IMR-90 (cell line): ENCODE data around the gene GRAMD4. TPM values are rescaled to one million over a fixed set of nuclear protein-coding genes. Genes with fewer than 3 reads are reported as not detected.

Experiments
- ATAC-seq: fragments of 200-7000 bp; cut with Tn5 transposase; 2 replicates; pipeline ENCODE4 v1.9.1; 2020; ENCODE audit warnings: low read depth, mild to moderate bottlenecking, moderate library complexity
- BruUV-seq: library from RNA; stranded (reverse); fragments of 400-500 nt; replicated peaks from 2 replicates; lab custom pipeline; 2021; lab: Mats Ljungman, UMichigan
- CTCF ChIA-PET: fragments of 300-600 bp; formaldehyde crosslinking; extraction: SDS; loops from one replicate; lab custom pipeline; 2021; ENCODE audit warnings: antibody characterized with exemption; lab: Yijun Ruan, JAX
- POLR2A ChIA-PET: fragments of 300-600 bp; sonication (Branson Sonifier 250); formaldehyde crosslinking; loops from one replicate; lab custom pipeline; 2022; ENCODE audit warnings: antibody characterized with exemption; ENCODE audit not compliant: unreplicated experiment; lab: Charles Lee
- DNase-seq: peaks from one replicate; pipeline ENCODE4 v3.0.0; 2013
- H2AFZ ChIP-seq: replicated peaks from 2 replicates; pipeline ENCODE3; 2013; ENCODE audit warnings: low read length, mild to moderate bottlenecking; ENCODE audit not compliant: poor library complexity
- H2AK5ac ChIP-seq: 2 replicates; pipeline ENCODE4 v1.6.1; 2013; ENCODE audit warnings: low read depth, low read length, inconsistent platforms
- H2AK9ac ChIP-seq: replicated peaks from 2 replicates; pipeline ENCODE3; 2013; ENCODE audit warnings: mild to moderate bottlenecking, low read depth, low read length, moderate library complexity; ENCODE audit not compliant: poor library complexity
- H2BK120ac ChIP-seq: 2 replicates; pipeline ENCODE4 v1.6.1; 2013; ENCODE audit warnings: low read depth, low read length, inconsistent platforms
- H2BK15ac ChIP-seq: 3 replicates; pipeline ENCODE4 v1.6.1; 2013; ENCODE audit warnings: low read depth, low read length, inconsistent platforms
- H2BK20ac ChIP-seq: 2 replicates; pipeline ENCODE4 v1.6.1; 2013; ENCODE audit warnings: low read depth, mild to moderate bottlenecking, inconsistent platforms, low read length, moderate library complexity
- H2BK5ac ChIP-seq: 2 replicates; pipeline ENCODE4 v1.6.1; 2013; ENCODE audit warnings: mild to moderate bottlenecking, low read depth, low read length, inconsistent platforms; ENCODE audit not compliant: poor library complexity, severe bottlenecking
- H3K14ac ChIP-seq: replicated peaks from 2 replicates; pipeline ENCODE4 v1.6.1; 2013; ENCODE audit warnings: low read depth, low read length, inconsistent platforms
- H3K18ac ChIP-seq: 2 replicates; pipeline ENCODE4 v1.6.1; 2013; ENCODE audit warnings: low read depth, low read length, control low read depth
- H3K23ac ChIP-seq: 2 replicates; pipeline ENCODE4 v1.6.1; 2013; ENCODE audit warnings: low read depth, low read length, inconsistent platforms
- H3K27ac ChIP-seq: 2 replicates; pipeline ENCODE4 v1.5.1; 2013; ENCODE audit warnings: mild to moderate bottlenecking, control low read depth, low read length; ENCODE audit not compliant: insufficient read depth
- H3K27me3 ChIP-seq: 2 replicates; pipeline ENCODE4 v1.6.1; 2013; ENCODE audit warnings: low read length; ENCODE audit not compliant: control insufficient read depth, insufficient read depth
- H3K36me3 ChIP-seq: 2 replicates; pipeline ENCODE4 v1.6.1; 2013; ENCODE audit warnings: low read length, mixed read lengths; ENCODE audit not compliant: control insufficient read depth, insufficient read depth
- H3K4ac ChIP-seq: 2 replicates; pipeline ENCODE4 v1.6.1; 2013; ENCODE audit warnings: low read depth, low read length, inconsistent platforms
- H3K4me1 ChIP-seq: 2 replicates; pipeline ENCODE4 v1.6.1; 2013; ENCODE audit warnings: low read length, mixed read lengths; ENCODE audit not compliant: control insufficient read depth, insufficient read depth
- H3K4me2 ChIP-seq: 2 replicates; pipeline ENCODE4 v1.6.1; 2013; ENCODE audit warnings: low read depth, mild to moderate bottlenecking, control low read depth, low read length, moderate library complexity
- H3K4me3 ChIP-seq: 2 replicates; pipeline ENCODE4 v1.5.1; 2013; ENCODE audit warnings: low read depth, mild to moderate bottlenecking, control low read depth, low read length, moderate library complexity; ENCODE audit not compliant: insufficient read depth
- H3K56ac ChIP-seq: 2 replicates; pipeline ENCODE4 v1.6.1; 2013; ENCODE audit warnings: low read length, inconsistent platforms; ENCODE audit not compliant: insufficient read depth; ENCODE audit errors: extremely low read depth
- H3K79me1 ChIP-seq, 2 experiments: 2 replicates each; pipeline ENCODE4 v1.6.1; 2013; ENCODE audit warnings: low read length in 2 of 2, inconsistent platforms in 1 of 2, low read depth in 1 of 2
- H3K9ac ChIP-seq: 2 replicates; pipeline ENCODE4 v1.6.1; 2013; ENCODE audit warnings: low read depth, low read length, control low read depth
- H3K9me1 ChIP-seq: 2 replicates; pipeline ENCODE4 v1.6.1; 2013; ENCODE audit warnings: low read length, inconsistent platforms; ENCODE audit not compliant: insufficient read depth
- H3K9me3 ChIP-seq: 2 replicates; pipeline ENCODE4 v1.6.1; 2013; ENCODE audit warnings: low read length; ENCODE audit not compliant: control insufficient read depth, insufficient read depth
- H4K20me1 ChIP-seq: 2 replicates; pipeline ENCODE4 v1.6.1; 2013; ENCODE audit warnings: low read length, inconsistent platforms; ENCODE audit not compliant: insufficient read depth
- H4K5ac ChIP-seq: 2 replicates; pipeline ENCODE4 v1.6.1; 2013; ENCODE audit warnings: mild to moderate bottlenecking, low read depth, low read length, control low read depth
- H4K8ac ChIP-seq, 2 experiments: 2 replicates each; pipeline ENCODE4 v1.6.1; 2013; ENCODE audit warnings: low read depth in 2 of 2, low read length in 2 of 2, control low read depth in 1 of 2, inconsistent platforms in 1 of 2
- H4K91ac ChIP-seq: 2 replicates; pipeline ENCODE4 v1.6.1; 2013; ENCODE audit warnings: low read depth, low read length, inconsistent platforms; ENCODE audit not compliant: insufficient read depth
- BHLHE40 ChIP-seq: fragments of 150-350 bp; IDR thresholded peaks from 2 replicates; pipeline ENCODE4 v1.6.1; 2016; ENCODE audit warnings: mild to moderate bottlenecking, low read depth, low read length
- CEBPB ChIP-seq: IDR thresholded peaks from 2 replicates; pipeline ENCODE4 v1.6.1; 2012; ENCODE audit warnings: low read depth, low read length, improper control_type of control experiment
- CHD1 ChIP-seq: IDR thresholded peaks from 2 replicates; pipeline ENCODE4 v1.6.1; 2012; ENCODE audit warnings: low read depth, low read length, improper control_type of control experiment
- FOS ChIP-seq: fragments of 150-350 bp; IDR thresholded peaks from 2 replicates; pipeline ENCODE4 v1.6.1; 2016; ENCODE audit warnings: low read depth, low read length
- MAFK ChIP-seq: IDR thresholded peaks from 2 replicates; pipeline ENCODE4 v1.6.1; 2012; ENCODE audit warnings: low read depth, low read length, improper control_type of control experiment
- MAZ ChIP-seq: IDR thresholded peaks from 2 replicates; pipeline ENCODE4 v1.6.1; 2012; ENCODE audit warnings: low read depth, mild to moderate bottlenecking, low read length, improper control_type of control experiment, moderate library complexity, borderline replicate concordance
- MXI1 ChIP-seq: IDR thresholded peaks from 2 replicates; pipeline ENCODE4 v1.6.1; 2012; ENCODE audit warnings: low read depth, mild to moderate bottlenecking, low read length, moderate library complexity, borderline replicate concordance
- NFE2L2 ChIP-seq: fragments of 150-350 bp; IDR thresholded peaks from 2 replicates; pipeline ENCODE4 v1.6.1; 2016; ENCODE audit warnings: low read depth, mild to moderate bottlenecking, low read length
- POLR2A ChIP-seq: IDR thresholded peaks from 2 replicates; pipeline ENCODE4 v1.6.1; 2012; ENCODE audit warnings: mild to moderate bottlenecking, low read depth, low read length
- RAD21 ChIP-seq: IDR thresholded peaks from 2 replicates; pipeline ENCODE4 v1.6.1; 2012; ENCODE audit warnings: low read length, improper control_type of control experiment
- RCOR1 ChIP-seq: IDR thresholded peaks from 2 replicates; pipeline ENCODE4 v1.6.1; 2012; ENCODE audit warnings: mild to moderate bottlenecking, low read length, improper control_type of control experiment; ENCODE audit not compliant: insufficient replicate concordance
- RFX5 ChIP-seq: IDR thresholded peaks from 2 replicates; pipeline ENCODE4 v1.8.0; 2012; ENCODE audit warnings: low read depth, mild to moderate bottlenecking, low read length, moderate library complexity
- SMC3 ChIP-seq: fragments of 150-350 bp; IDR thresholded peaks from 2 replicates; pipeline ENCODE4 v1.6.1; 2016; ENCODE audit warnings: low read depth, mild to moderate bottlenecking, antibody characterized with exemption, low read length, moderate library complexity
- WGBS, 2 experiments: methylation state at CpG; one replicate each; pipeline versions ENCODE4 v1.1.5 to v1.1.7; 2013; ENCODE audit warnings: missing lambda C conversion rate in 2 of 2; ENCODE audit not compliant: insufficient read length in 1 of 2; ENCODE audit errors: extremely low coverage in 2 of 2; 5-methylcytosine and 5-hydroxymethylcytosine counted together
- dilution Hi-C: fragments of 300-500 bp; cut with HindIII; formaldehyde crosslinking; loops from one replicate; pipeline ENCODE4 v1.14.3; 2018; ENCODE audit warnings: low sequenced_read_pairs; ENCODE audit not compliant: unreplicated experiment
- in situ Hi-C: fragments of 300-500 bp; cut with MboI; formaldehyde crosslinking; loops from 3 replicates; pipeline ENCODE4 v1.14.3; 2019; ENCODE audit warnings: low sequenced_read_pairs, inconsistent platforms, mixed read lengths
- intact Hi-C: fragments of 100-400 bp; cut with micrococcal nuclease; formaldehyde crosslinking; loops from 2 replicates; pipeline ENCODE4 v1.10.0; 2022
- polyA plus RNA-seq, 3 experiments: library from polyadenylated mRNA; depleted of rRNA; stranded (reverse); fragments of >200 nt; gene quantifications; 2 replicates each; pipeline ENCODE4 v1.2.3, GENCODE V29; 2012; ENCODE audit warnings: low replicate concordance in 1 of 3
- total RNA-seq: library from RNA; depleted of rRNA; stranded (reverse); fragments of >200 nt; gene quantifications from 2 replicates; pipeline ENCODE4 v1.2.3, GENCODE V29; 2012
- TF ChIP-seq, protein P1 (sequence below): conservative IDR thresholded peaks from 2 replicates; pipeline ENCODE4 v1.5.1; 2012; ENCODE audit warnings: mild to moderate bottlenecking, low read depth, low read length, improper control_type of control experiment
- TF ChIP-seq, protein P2 (sequence below): fragments of 150-350 bp; IDR thresholded peaks from 2 replicates; pipeline ENCODE4 v1.6.1; 2017; ENCODE audit warnings: mild to moderate bottlenecking, antibody characterized with exemption, low read length, low read depth
- TF ChIP-seq, protein P3 (sequence below): fragments of 150-350 bp; IDR thresholded peaks from 2 replicates; pipeline ENCODE4 v1.6.1; 2016; ENCODE audit warnings: low read depth, mild to moderate bottlenecking, low read length, moderate library complexity, borderline replicate concordance

GRAMD4 gene
- total and polyA plus RNA-seq, 2 of the 4 experiments (the other 2 are of a cell fraction): 2.7 to 5.8 TPM

DNA sequence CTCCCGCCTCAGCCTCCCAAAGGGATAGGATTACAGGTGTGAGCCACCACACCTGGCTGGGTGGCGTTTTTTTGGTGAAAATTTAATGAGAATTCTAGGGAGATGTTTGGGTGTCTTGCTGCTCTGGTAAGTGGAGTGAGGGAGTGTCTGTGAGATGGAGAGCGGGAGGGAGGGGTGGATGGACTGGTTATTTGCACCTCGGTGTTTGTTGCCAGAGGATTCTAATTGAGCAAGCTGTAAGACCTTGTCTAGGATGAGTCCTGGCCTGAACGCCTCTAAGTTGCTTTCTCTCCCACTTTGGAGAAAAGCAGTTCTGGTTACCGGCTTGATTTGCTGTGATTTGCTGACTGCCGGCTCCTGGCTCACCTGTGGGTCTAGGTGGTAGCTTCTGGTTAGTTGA, 22.0 kb upstream of the GRAMD4 start:
- Histone ChIP-seq H2AFZ (no peak overlapping the region), H4K8ac (no peak overlapping the region), H3K27ac (no peak overlapping the region), H3K4me1 (peaks cover 2% of the 10 kb centered on the region; the same call in 1 of the 2 replicates), H2BK20ac (no peak overlapping the region), H3K36me3 (no peaks in the 10 kb centered on the region; the same call in 1 of the 2 replicates), H3K27me3 (no peaks in the 10 kb centered on the region), H3K14ac (no peak overlapping the region), H3K23ac (no peak overlapping the region), H2AK5ac (no peak overlapping the region), H3K4ac (no peak overlapping the region), H2AK9ac (no peak overlapping the region), H4K91ac (no peak overlapping the region), H3K79me1 (no peaks in the 10 kb centered on the region), H3K4me2 (no peak overlapping the region), H4K20me1 (peaks cover 6% of the 10 kb centered on the region; the same call in 1 of the 2 replicates), H3K9ac (no peak overlapping the region), H3K9me1 (no peaks in the 10 kb centered on the region), H3K4me3 (no peak overlapping the region), H2BK5ac (no peak overlapping the region), H3K18ac (no peak overlapping the region), H2BK120ac (no peak overlapping the region), H4K5ac (no peak overlapping the region), H3K9me3 (no peaks in the 10 kb centered on the region), H2BK15ac (no peak overlapping the region), H3K56ac (no peak overlapping the region)
- DNase-seq (no peak), ATAC-seq (no peak)
- dilution Hi-C loops: no loop called here
- BruUV-seq: no TSS peak
- whole genome bisulfite sequencing, 2 experiments: 100% methylated on average over 2 of the region's 7 CpGs; no CpG with 5 or more reads in 1 of the 2 experiments
- intact Hi-C loops: no loop called here
- TF ChIP-seq RFX5 (no peak), FOS (no peak), CEBPB (no peak), BHLHE40 (no peak), RCOR1 (no peak), RAD21 (no peak), SMC3 (no peak), NFE2L2 (no peak), CHD1 (no peak), POLR2A (no peak), MAFK (no peak), MAZ (no peak), MXI1 (no peak)
- TF ChIP-seq, protein P1, sequence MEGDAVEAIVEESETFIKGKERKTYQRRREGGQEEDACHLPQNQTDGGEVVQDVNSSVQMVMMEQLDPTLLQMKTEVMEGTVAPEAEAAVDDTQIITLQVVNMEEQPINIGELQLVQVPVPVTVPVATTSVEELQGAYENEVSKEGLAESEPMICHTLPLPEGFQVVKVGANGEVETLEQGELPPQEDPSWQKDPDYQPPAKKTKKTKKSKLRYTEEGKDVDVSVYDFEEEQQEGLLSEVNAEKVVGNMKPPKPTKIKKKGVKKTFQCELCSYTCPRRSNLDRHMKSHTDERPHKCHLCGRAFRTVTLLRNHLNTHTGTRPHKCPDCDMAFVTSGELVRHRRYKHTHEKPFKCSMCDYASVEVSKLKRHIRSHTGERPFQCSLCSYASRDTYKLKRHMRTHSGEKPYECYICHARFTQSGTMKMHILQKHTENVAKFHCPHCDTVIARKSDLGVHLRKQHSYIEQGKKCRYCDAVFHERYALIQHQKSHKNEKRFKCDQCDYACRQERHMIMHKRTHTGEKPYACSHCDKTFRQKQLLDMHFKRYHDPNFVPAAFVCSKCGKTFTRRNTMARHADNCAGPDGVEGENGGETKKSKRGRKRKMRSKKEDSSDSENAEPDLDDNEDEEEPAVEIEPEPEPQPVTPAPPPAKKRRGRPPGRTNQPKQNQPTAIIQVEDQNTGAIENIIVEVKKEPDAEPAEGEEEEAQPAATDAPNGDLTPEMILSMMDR: no peak
- TF ChIP-seq, protein P2, sequence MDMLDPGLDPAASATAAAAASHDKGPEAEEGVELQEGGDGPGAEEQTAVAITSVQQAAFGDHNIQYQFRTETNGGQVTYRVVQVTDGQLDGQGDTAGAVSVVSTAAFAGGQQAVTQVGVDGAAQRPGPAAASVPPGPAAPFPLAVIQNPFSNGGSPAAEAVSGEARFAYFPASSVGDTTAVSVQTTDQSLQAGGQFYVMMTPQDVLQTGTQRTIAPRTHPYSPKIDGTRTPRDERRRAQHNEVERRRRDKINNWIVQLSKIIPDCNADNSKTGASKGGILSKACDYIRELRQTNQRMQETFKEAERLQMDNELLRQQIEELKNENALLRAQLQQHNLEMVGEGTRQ: no peak
- TF ChIP-seq, protein P3, sequence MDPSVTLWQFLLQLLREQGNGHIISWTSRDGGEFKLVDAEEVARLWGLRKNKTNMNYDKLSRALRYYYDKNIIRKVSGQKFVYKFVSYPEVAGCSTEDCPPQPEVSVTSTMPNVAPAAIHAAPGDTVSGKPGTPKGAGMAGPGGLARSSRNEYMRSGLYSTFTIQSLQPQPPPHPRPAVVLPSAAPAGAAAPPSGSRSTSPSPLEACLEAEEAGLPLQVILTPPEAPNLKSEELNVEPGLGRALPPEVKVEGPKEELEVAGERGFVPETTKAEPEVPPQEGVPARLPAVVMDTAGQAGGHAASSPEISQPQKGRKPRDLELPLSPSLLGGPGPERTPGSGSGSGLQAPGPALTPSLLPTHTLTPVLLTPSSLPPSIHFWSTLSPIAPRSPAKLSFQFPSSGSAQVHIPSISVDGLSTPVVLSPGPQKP: no peak
- ChIA-PET CTCF (no interaction called here), POLR2A (no interaction called here)
- in situ Hi-C loops: no loop called here
